Central memory CD4-positive, alpha-beta T cell (primary cell): ENCODE data around the gene TBC1D14.
A peak's percentile ranks its signal among the peaks of the same experiment; 100 is the strongest.

Experiments
- DNase-seq: peaks from one replicate; pipeline ENCODE4 v3.0.0; 2022

The TBC1D14 gene

GRCh38 chr4:7049295-7049694 is 139.7 kb downstream of the TBC1D14 start:
- no peak for DNase-seq

DNA sequence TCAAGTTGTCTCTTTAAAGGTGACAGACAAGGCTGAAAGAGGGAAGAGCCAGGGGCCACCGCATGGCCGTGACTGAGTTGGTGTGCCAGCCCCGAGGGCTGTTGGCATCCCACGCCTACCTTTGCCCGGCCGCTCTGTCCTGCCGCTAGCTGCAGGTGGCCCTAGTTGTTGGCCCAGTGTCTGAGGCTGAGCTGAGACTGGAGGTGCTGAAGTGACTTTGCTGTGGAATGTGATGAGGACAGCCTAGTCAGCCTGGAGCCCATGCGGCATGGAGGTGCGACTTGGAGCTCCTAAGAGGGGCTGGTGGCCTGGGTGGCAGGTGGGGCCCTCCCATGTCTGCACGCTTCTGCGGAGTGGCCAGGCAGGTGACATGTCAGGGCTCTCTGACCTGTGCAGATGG is 140.1 kb downstream of the TBC1D14 start:
- DNase-seq: no peak

DNA sequence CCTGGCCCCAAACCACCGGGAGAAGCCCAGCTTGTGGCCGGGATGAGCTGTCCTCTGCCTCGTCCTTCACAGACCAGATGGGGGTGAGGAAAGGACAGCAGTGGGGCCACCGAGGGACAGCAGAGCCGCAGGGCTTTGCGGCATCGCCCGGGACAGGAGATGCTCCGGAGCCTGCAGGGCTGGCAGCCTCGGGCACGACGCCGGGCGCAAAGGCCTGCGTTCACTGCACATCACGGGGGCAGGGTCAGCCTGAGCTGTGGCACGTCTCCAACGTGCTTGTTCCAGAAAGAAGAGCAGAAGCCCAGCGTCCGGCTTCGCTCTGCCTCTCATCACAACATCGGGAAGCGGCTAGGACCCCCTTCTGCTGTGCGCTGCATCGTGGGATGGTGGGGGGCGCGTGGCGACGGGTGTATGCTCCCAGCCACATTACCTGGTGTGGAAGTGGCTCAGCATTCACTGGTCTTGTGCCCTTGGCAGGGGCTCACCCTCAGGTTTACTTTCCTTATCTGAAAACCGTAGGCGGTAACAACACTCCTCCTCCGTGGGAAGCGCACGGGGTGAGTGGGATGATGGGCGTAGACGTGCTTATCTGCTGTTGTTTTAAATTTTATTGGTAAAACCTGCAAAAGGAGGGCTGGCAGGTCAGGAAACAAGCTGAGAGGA is 141.0 kb downstream of the TBC1D14 start:
- DNase-seq: no peak

- DNase-seq: no peak
These were observed 141.5 kb downstream of the TBC1D14 start for GRCh38 chr4:7051144-7051495.

DNA sequence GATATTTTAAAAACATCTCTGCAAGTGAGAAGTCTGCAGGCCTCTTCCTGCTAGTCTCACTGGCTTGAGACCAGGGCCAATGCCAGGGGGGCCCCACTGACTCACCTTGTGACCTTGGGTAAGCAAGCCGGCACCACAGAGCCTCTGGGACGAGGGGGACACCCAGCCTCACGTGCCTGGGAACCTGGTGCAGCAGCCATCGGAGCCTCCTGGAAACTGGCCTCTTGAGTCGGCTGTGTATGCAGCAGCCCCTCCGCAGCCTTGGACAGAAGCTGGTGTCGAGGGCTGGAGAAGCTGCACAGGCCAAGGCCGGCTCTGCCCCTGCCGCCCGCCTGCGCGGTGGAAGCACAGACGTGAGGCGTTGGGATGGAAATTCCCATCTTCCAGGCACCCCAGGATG is 142.3 kb downstream of the TBC1D14 start:
- DNase-seq: no peak

- DNase-seq: no peak
These were observed 142.7 kb downstream of the TBC1D14 start for GRCh38 chr4:7052313-7052712.

GRCh38 chr4:7052923-7053715 is 143.5 kb downstream of the TBC1D14 start:
- DNase-seq: no peak

DNA sequence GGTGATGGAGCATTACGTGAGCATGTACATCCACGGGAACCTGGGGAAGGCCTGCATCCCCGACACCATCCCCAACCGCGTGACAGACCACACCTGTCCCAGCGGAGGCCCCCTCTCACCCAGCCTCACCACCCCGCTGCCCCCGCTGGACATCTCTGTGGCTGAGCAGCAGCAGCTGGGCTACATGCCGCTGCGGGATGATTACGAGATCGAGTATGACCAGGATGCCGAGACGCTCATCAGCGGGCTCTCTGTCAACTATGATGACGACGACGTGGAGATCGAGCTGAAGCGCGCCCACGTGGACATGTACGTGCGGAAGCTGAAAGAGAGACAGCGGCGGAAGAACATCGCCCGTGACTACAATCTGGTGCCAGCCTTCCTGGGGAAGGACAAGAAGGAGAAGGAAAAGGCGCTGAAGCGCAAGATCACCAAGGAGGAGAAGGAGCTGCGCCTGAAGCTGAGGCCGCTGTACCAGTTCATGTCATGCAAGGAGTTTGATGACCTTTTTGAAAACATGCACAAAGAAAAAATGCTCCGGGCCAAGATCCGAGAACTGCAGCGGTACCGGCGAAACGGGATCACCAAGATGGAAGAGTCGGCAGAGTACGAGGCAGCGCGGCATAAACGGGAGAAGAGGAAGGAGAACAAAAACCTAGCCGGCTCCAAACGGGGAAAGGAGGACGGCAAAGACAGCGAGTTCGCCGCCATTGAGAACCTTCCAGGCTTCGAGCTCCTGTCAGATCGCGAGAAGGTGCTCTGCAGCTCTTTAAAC is 144.7 kb downstream of the TBC1D14 start:
- DNase-seq: no peak

DNA sequence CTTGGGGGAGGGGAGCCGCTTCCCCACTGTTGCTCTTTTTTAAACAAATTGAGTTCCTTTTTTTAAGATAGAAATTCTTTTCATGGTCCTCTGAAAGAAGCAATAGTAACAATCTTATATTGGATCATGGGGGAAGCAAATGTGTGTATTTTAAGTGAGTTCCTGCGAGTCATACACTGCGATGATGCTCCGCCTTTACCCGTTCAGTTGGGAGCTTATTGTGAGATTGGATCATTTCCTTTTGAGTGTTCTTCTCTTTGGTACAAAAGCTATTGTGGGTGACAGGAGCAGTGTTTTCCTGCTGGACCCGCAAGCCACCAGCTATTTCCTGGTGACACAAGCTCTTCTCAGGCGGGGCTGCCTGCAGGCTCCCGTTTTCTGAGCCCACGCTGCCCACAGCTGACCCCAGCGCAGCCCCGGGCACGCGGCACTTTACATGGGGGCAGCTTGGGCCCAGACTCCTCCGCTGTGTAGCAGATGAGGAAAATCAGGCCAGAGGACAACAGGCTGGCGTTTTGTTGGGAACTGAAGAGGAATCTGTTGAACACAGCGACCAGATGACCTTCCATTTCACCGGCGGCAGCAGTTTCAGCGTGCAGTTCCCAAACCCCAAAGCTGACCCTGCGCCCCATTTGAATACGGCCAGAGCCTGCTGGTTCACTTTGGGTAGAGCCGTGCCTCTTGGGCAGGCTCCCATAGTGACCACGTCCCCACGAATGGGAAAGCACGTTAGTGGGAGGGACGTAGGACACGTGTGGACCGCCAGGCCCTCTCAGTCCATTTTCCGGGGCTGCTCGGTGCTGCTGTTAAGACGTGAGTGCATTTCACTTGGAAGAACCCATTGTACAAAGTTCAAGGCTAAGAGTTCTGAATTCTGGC is 145.7 kb downstream of the TBC1D14 start:
- DNase-seq: no peak

GRCh38 chr4:7055990-7056325 is 146.3 kb downstream of the TBC1D14 start:
- DNase-seq: no peak

DNA sequence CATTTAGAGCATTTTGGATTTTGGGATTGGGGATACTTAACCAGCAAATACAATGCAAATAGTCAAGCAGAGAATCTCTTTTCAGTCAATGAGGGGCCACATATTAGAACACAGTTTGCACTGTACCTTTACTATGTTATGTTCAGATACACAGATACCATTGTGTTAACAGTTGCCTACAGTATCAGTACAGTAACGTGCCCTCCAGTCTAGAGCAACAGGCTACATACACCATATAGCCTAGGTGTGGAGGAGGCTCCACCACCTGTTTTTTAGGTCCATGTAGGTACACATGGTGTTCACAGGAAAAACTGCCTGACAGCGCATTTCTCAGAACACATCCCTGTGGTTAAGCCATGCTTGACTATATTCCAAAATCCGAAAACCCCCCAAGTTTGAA is 149.2 kb downstream of the TBC1D14 start:
- no peak for DNase-seq

- no peak for DNase-seq
These were observed 150.0 kb downstream of the TBC1D14 start for GRCh38 chr4:7059662-7060061.

DNA sequence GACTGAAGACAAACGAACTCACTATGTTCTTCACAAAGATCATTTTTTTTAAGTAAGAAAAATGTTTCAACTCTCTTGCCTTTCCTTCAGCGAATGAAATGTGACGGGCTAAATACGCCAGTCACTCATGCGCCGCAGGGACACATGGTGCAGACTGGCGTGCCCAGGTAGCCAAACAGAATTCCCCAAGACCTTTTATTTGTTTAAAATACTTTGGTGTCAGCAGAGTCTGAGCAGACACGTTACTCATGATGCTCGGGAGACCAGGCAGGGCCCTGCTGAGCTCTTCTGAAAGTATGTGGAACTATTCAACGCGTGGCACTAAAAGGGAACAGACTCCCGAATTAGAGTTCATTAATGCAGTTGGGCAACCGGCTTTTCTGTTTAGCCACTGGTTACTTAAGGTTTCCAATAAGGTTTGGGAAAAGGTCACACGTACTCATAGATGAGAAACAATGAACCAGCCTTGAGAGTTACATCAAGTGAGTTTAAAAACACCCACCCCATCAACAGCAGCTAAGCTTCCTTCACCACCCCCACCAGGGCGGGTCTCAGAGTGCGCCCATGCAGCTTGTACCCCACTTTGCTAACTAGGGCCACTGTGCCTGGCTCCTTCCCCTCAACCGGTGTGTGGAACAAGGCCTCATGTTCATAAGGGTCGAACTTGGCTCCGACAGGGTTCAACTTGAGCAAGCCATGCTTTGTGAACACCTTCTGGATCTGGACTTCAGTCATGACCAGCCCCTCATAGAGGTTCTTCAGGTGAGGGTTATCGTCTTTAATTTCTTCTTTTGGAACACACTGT is 150.9 kb downstream of the TBC1D14 start:
- no peak for DNase-seq

DNA sequence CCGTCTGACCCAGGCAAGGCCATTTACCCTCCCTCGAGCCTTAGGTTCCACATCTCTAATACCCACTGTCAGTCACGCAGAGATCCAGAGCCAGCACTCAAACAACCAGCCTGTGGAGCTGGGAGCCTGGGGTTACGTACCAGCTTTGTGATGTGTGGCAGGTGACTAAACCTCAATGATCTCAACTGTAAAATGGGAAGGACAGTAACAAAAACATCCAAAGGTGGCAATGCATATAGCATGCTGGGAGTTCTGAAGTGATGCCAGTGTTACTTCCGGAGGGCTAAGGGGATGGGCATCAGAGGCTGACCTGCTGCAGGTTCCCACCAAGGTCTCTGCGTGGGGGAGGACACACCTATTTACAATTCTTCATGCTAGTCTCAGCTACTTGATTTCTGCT is 152.2 kb downstream of the TBC1D14 start:
- DNase-seq: no peak

DNA sequence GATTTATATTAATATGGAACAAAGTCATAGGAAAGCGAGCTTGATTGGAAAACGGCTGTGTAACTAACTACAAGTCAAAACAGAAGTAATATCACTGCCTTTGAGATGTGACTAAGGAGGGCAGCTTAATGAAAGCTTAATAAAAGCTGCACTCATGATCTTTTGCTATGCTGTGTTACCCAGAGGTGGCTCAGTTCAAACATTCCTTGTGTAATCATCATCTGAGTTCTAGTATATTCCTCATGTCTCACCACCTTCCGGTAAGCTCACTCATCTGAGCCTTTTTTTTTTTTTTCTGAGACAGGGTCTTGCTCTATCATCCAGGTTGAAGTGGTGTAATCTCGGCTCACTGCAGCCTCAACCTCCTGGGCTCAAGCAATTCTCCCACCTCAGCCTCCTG is 153.2 kb downstream of the TBC1D14 start:
- DNase-seq: no peak

GRCh38 chr4:7063362-7063761 is 153.7 kb downstream of the TBC1D14 start:
- DNase-seq: no peak

GRCh38 chr4:7066006-7066405 is 156.4 kb downstream of the TBC1D14 start:
- DNase-seq: no peak

DNA sequence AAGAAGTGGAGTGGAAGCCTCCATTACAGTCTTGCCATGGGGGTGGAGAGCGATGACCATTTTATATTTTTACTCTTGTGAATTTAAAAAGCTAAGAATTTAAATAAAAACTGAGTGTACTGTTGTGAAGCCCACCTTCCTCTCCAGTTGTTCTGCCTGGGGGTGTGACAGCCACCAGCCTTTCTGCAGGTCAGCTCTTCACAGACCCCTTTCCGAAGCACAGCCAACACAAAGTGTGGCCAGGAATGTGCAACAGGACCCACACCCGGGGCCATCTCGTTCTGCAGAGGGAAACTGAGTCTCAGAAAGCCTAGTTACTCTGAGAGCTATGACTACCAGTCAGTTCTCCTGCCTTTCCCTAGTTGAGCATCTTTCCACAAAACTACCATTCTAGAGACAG is 156.9 kb downstream of the TBC1D14 start:
- DNase-seq: no peak

GRCh38 chr4:7067126-7067451 is 157.5 kb downstream of the TBC1D14 start:
- DNase-seq: no peak

DNA sequence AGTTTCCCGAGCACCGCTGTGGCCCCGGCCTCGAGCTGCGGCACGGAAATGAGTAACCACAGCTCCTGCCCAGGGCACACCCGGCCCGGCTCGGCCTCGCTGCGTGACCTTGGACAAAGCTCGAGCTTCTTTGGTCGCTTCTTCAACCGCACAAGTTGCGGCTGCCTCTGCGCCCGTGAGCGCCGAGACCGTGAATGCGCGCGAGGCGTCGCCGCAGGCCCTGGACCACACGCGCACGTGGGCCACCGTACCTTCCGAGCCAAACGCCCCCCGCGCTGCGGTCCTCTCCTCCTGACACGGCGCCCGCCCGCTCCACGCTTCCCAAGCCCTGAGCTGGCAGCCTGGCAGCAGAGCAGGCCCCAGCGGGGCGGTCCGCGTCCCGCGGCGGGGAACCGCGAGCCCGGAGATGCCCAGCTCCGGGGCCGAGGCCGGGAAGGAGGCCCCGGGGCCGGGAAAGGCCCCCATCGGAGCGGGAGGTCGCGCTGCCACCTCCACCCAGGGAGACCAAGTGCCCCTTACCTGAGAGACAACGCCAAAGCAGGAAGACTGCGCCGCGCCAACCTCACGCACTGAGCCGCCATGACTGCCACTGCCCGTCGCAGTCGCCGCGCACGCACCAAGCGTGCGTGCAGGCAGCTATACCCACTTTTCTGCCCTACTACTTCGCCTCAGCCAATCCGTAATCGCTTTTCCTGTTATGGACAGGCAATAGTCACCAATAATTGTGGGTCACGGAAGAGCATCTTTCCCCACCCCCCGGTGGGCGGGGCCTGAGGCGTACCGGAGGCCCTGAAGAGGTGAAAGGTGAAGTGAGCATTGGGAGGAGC is 158.0 kb downstream of the TBC1D14 start, which contains the start of gene GRPEL1:
Gene GRPEL1 (minus strand): TSS at position 613 of the 827 bp plus-strand sequence. CDS start 32 bp downstream, at position 581.
- peak; percentile 100 for DNase-seq

DNA sequence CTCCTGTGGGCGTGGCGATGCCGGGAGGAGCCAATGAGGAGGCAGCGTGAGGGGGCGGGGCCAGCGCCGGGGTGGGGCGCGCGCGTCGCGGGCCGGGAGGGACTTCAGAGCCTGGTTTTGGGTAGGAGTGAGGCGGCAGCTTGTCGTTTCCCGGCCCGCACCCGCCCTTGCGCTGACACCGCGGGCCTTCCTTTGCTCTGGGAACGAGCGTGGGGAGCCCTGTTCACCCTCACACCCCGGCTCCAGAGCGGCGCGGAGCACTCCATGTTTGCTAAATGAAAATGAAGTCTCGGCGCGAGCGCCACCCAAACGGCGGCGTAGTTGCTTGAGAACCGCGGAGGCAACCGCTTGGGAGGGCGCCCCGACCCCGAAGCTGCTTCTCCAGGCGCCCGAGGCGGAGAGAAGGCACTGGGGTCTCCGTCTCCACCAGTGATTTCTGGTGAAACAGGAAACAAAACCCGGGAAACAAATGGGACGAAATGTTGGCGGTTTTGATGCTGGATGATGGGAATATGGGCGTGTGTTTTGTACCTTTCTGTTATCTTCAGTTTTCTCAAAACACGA is 158.7 kb downstream of the TBC1D14 start:
- no peak for DNase-seq
